ENCODE results near the gene WBP1L.

DNA sequence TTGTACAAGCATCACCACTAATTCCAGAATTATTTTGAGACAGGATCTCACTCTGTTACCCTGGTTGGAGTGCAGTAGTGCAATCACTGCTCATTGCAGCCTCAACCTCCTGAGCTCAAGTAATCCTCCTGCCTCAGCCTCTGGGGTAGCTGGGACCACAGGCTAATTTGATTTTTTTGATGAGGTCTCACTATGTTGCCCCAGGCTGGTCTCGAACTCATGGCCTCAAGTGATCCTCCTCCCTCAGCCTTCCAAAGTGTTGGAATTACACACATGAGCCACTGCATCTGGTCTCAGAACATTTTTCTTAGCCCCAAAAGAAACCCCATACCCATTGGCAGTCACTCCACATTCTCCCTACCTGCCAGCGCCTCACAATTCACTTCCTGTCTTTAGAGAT, 3.5 kb upstream of the WBP1L start:
- TF ChIP-seq, protein P1, sequence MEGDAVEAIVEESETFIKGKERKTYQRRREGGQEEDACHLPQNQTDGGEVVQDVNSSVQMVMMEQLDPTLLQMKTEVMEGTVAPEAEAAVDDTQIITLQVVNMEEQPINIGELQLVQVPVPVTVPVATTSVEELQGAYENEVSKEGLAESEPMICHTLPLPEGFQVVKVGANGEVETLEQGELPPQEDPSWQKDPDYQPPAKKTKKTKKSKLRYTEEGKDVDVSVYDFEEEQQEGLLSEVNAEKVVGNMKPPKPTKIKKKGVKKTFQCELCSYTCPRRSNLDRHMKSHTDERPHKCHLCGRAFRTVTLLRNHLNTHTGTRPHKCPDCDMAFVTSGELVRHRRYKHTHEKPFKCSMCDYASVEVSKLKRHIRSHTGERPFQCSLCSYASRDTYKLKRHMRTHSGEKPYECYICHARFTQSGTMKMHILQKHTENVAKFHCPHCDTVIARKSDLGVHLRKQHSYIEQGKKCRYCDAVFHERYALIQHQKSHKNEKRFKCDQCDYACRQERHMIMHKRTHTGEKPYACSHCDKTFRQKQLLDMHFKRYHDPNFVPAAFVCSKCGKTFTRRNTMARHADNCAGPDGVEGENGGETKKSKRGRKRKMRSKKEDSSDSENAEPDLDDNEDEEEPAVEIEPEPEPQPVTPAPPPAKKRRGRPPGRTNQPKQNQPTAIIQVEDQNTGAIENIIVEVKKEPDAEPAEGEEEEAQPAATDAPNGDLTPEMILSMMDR (IDR thresholded peaks at IDR 0.05) = no peak
- TF ChIP-seq POLR2A (IDR thresholded peaks at IDR 0.05) = no peak
- no peak for TF ChIP-seq EP300 (IDR thresholded peaks at IDR 0.05)

Measured in stomach (tissue), 4 donors.